Measurements from ENCODE around the gene CLEC2A. TPM values are rescaled to one million over a fixed set of nuclear protein-coding genes. Genes with fewer than 3 reads are reported as not detected.
"Not testable (repeated sequence)": the region's sequence is repeated elsewhere in the genome, so short reads cannot be mapped to it uniquely, and the experiment has no call there.

The CLEC2A gene
- total RNA-seq: not detected
- polyA plus RNA-seq: not detected
- long read RNA-seq, donor 1: 0 reads
- long read RNA-seq, donor 2: 0 reads
- long read RNA-seq, donor 3: 0 reads
- long read RNA-seq, donor 4: 0 reads

GRCh38 chr12:9932270-9932669 lies at the start of gene CLEC2A:
TSS of gene CLEC2A (minus strand) at chr12:9932370. CDS start at chr12:9932329, 41 bp downstream.
- DNase-seq: no peak
- H3K4me1 ChIP-seq (ENCODE audit: control insufficient read depth, insufficient read depth, low read length): no peaks in the 10 kb centered on the region
- WGBS: 81% methylated on average over 6 of the region's 6 CpGs
- H3K27ac ChIP-seq (ENCODE audit: low read length): no peak within 1 kb of the TSS
- no peak for ATAC-seq
- no peaks in the 10 kb centered on the region for H3K27me3 ChIP-seq (ENCODE audit: control insufficient read depth, insufficient read depth)
- no peaks in the 10 kb centered on the region for H3K9me3 ChIP-seq (ENCODE audit: control insufficient read depth, low read length)
- intact Hi-C loops (cut with DNase I): no loop called here
- no peak within 1 kb of the TSS for H3K4me3 ChIP-seq (ENCODE audit: low read length)

- no peak for ATAC-seq
- WGBS: 73% methylated on average over 3 of the region's 3 CpGs
Observed at GRCh38 chr12:9980126-9980525, 48.0 kb upstream of the CLEC2A start.

GRCh38 chr12:9977916-9978315 lies 45.7 kb upstream of the CLEC2A start:
- no peaks in the 10 kb centered on the region for H3K27me3 ChIP-seq (ENCODE audit: control insufficient read depth, insufficient read depth)
- no peak overlapping the region for H3K4me3 ChIP-seq (ENCODE audit: low read length)
- DNase-seq (no peak), ATAC-seq (no peak)
- no peaks in the 10 kb centered on the region for H3K4me1 ChIP-seq (ENCODE audit: control insufficient read depth, insufficient read depth, low read length)
- intact Hi-C loops (cut with DNase I): no loop called here
- no peak overlapping the region for H3K27ac ChIP-seq (ENCODE audit: low read length)
- H3K9me3 ChIP-seq (ENCODE audit: control insufficient read depth, low read length): no peaks in the 10 kb centered on the region

More at GRCh38 chr12:9980126-9980525, 48.0 kb upstream of the CLEC2A start:
- Histone ChIP-seq H3K4me3 (ENCODE audit: low read length) (no peak overlapping the region), H3K27me3 (ENCODE audit: control insufficient read depth, insufficient read depth) (no peaks in the 10 kb centered on the region), H3K9me3 (ENCODE audit: control insufficient read depth, low read length) (no peaks in the 10 kb centered on the region), H3K4me1 (ENCODE audit: control insufficient read depth, insufficient read depth, low read length) (no peaks in the 10 kb centered on the region), H3K27ac (ENCODE audit: low read length) (no peak overlapping the region)
- intact Hi-C loops (cut with DNase I): no loop called here
- no peak for DNase-seq

- H3K27ac ChIP-seq (ENCODE audit: low read length); H3K4me3 ChIP-seq (ENCODE audit: low read length); H3K9me3 ChIP-seq (ENCODE audit: control insufficient read depth, low read length); DNase-seq; intact Hi-C loops (cut with DNase I); H3K4me1 ChIP-seq (ENCODE audit: control insufficient read depth, insufficient read depth, low read length); H3K27me3 ChIP-seq (ENCODE audit: control insufficient read depth, insufficient read depth); ATAC-seq: not testable (repeated sequence)
- 59% methylated on average over 5 of the region's 5 CpGs for WGBS
Observed at GRCh38 chr12:9976626-9977025, 44.5 kb upstream of the CLEC2A start.

- 87% methylated on average over 2 of the region's 2 CpGs for WGBS
- Histone ChIP-seq H3K4me3 (ENCODE audit: low read length) (no peak overlapping the region), H3K9me3 (ENCODE audit: control insufficient read depth, low read length) (no peaks in the 10 kb centered on the region), H3K4me1 (ENCODE audit: control insufficient read depth, insufficient read depth, low read length) (no peaks in the 10 kb centered on the region), H3K27ac (ENCODE audit: low read length) (no peak overlapping the region), H3K27me3 (ENCODE audit: control insufficient read depth, insufficient read depth) (no peaks in the 10 kb centered on the region)
- no peak for DNase-seq
- intact Hi-C loops (cut with DNase I): no loop called here
- ATAC-seq: no peak
Observed at GRCh38 chr12:9975614-9976013, 43.4 kb upstream of the CLEC2A start.

- WGBS: 93% methylated on average over 2 of the region's 2 CpGs
- H3K27me3 ChIP-seq (ENCODE audit: control insufficient read depth, insufficient read depth); DNase-seq; ATAC-seq; H3K9me3 ChIP-seq (ENCODE audit: control insufficient read depth, low read length); H3K27ac ChIP-seq (ENCODE audit: low read length); H3K4me3 ChIP-seq (ENCODE audit: low read length); intact Hi-C loops (cut with DNase I); H3K4me1 ChIP-seq (ENCODE audit: control insufficient read depth, insufficient read depth, low read length): not testable (repeated sequence)
Observed at GRCh38 chr12:9974731-9975130, 42.6 kb upstream of the CLEC2A start.

- no peak overlapping the region for H3K27ac ChIP-seq (ENCODE audit: low read length)
- WGBS: 56% methylated on average over 1 of the region's 1 CpG
- no peak for ATAC-seq
Observed at GRCh38 chr12:9973949-9974348, 41.8 kb upstream of the CLEC2A start.

GRCh38 chr12:9971181-9971580 lies 39.0 kb upstream of the CLEC2A start, which contains the start of gene CLEC12A:
TSS of gene CLEC12A (plus strand) at chr12:9971409. CDS start at chr12:9971597, 188 bp downstream.
- H3K9me3 ChIP-seq (ENCODE audit: control insufficient read depth, low read length): no peaks in the 10 kb centered on the region
- no peak within 1 kb of the TSS for H3K4me3 ChIP-seq (ENCODE audit: low read length)
- H3K4me1 ChIP-seq (ENCODE audit: control insufficient read depth, insufficient read depth, low read length): no peaks in the 10 kb centered on the region
- no peaks in the 10 kb centered on the region for H3K27me3 ChIP-seq (ENCODE audit: control insufficient read depth, insufficient read depth)
- DNase-seq (no peak), ATAC-seq (no peak)
- intact Hi-C loops (cut with DNase I): no loop called here
- H3K27ac ChIP-seq (ENCODE audit: low read length): no peak within 1 kb of the TSS
- 71% methylated on average over 1 of the region's 1 CpG for WGBS

More at GRCh38 chr12:9973949-9974348, 41.8 kb upstream of the CLEC2A start:
- DNase-seq: no peak
- Histone ChIP-seq H3K4me1 (ENCODE audit: control insufficient read depth, insufficient read depth, low read length) (no peaks in the 10 kb centered on the region), H3K9me3 (ENCODE audit: control insufficient read depth, low read length) (no peaks in the 10 kb centered on the region), H3K4me3 (ENCODE audit: low read length) (no peak overlapping the region), H3K27me3 (ENCODE audit: control insufficient read depth, insufficient read depth) (no peaks in the 10 kb centered on the region)
- intact Hi-C loops (cut with DNase I): no loop called here

GRCh38 chr12:9969673-9970072 lies 37.5 kb upstream of the CLEC2A start:
- no peak overlapping the region for H3K4me3 ChIP-seq (ENCODE audit: low read length)
- ATAC-seq: no peak
- no peaks in the 10 kb centered on the region for H3K27me3 ChIP-seq (ENCODE audit: control insufficient read depth, insufficient read depth)
- no peaks in the 10 kb centered on the region for H3K9me3 ChIP-seq (ENCODE audit: control insufficient read depth, low read length)
- 87% methylated on average over 2 of the region's 2 CpGs for WGBS
- H3K4me1 ChIP-seq (ENCODE audit: control insufficient read depth, insufficient read depth, low read length): no peaks in the 10 kb centered on the region
- no peak for DNase-seq
- intact Hi-C loops (cut with DNase I): no loop called here
- no peak overlapping the region for H3K27ac ChIP-seq (ENCODE audit: low read length)

GRCh38 chr12:9961901-9962300 lies 29.7 kb upstream of the CLEC2A start:
- WGBS: 79% methylated on average over 3 of the region's 3 CpGs
- Histone ChIP-seq H3K4me1 (ENCODE audit: control insufficient read depth, insufficient read depth, low read length) (no peaks in the 10 kb centered on the region), H3K4me3 (ENCODE audit: low read length) (no peak overlapping the region), H3K9me3 (ENCODE audit: control insufficient read depth, low read length) (no peaks in the 10 kb centered on the region), H3K27me3 (ENCODE audit: control insufficient read depth, insufficient read depth) (no peaks in the 10 kb centered on the region), H3K27ac (ENCODE audit: low read length) (no peak overlapping the region)
- intact Hi-C loops (cut with DNase I): no loop called here
- no peak for ATAC-seq
- DNase-seq: no peak

- 91% methylated on average over 3 of the region's 3 CpGs for WGBS
- intact Hi-C loops (cut with DNase I): no loop called here
- DNase-seq (no peak), ATAC-seq (no peak)
- H3K4me1 ChIP-seq (ENCODE audit: control insufficient read depth, insufficient read depth, low read length): no peaks in the 10 kb centered on the region
- no peaks in the 10 kb centered on the region for H3K27me3 ChIP-seq (ENCODE audit: control insufficient read depth, insufficient read depth)
- H3K4me3 ChIP-seq (ENCODE audit: low read length): no peak overlapping the region
- H3K27ac ChIP-seq (ENCODE audit: low read length): no peak overlapping the region
- H3K9me3 ChIP-seq (ENCODE audit: control insufficient read depth, low read length): no peaks in the 10 kb centered on the region
Observed at GRCh38 chr12:9961106-9961505, 28.9 kb upstream of the CLEC2A start.

- Histone ChIP-seq H3K4me3 (ENCODE audit: low read length) (no peak overlapping the region), H3K9me3 (ENCODE audit: control insufficient read depth, low read length) (no peaks in the 10 kb centered on the region), H3K4me1 (ENCODE audit: control insufficient read depth, insufficient read depth, low read length) (no peaks in the 10 kb centered on the region), H3K27me3 (ENCODE audit: control insufficient read depth, insufficient read depth) (no peaks in the 10 kb centered on the region), H3K27ac (ENCODE audit: low read length) (no peak overlapping the region)
- WGBS: 77% methylated on average over 5 of the region's 5 CpGs
- DNase-seq (no peak), ATAC-seq (no peak)
- intact Hi-C loops (cut with DNase I): no loop called here
Observed at GRCh38 chr12:9960590-9960989, 28.4 kb upstream of the CLEC2A start.
